T-helper 1 cell treated with Interleukin-12 subunit alpha and Interleukin-12 subunit beta and Interleukin-4 antibody, amounts not matched to agents 30 μg/mL and 1 μg/mL, for 36 hours (primary cell): ENCODE measurements around the gene ACP7.
"Not testable (repeated sequence)": the region's sequence is repeated elsewhere in the genome, so short reads cannot be mapped to it uniquely, and the experiment has no call there.

Experiments used
- H3K27ac Mint-ChIP-seq: one replicate; pipeline ENCODE4 v1.8.0; 2021; ENCODE audit warnings: mild to moderate bottlenecking, mixed read lengths
- H3K27me3 Mint-ChIP-seq: one replicate; pipeline ENCODE4 v1.8.0; 2021; ENCODE audit warnings: low read depth, mixed read lengths
- H3K36me3 Mint-ChIP-seq: one replicate; pipeline ENCODE4 v1.8.0; 2021; ENCODE audit warnings: low read depth, mixed read lengths
- H3K4me1 Mint-ChIP-seq: one replicate; pipeline ENCODE4 v1.8.0; 2021; ENCODE audit warnings: low read depth, mixed read lengths
- H3K4me3 Mint-ChIP-seq: one replicate; pipeline ENCODE4 v1.8.0; 2021; ENCODE audit warnings: mild to moderate bottlenecking, moderate library complexity, mixed read lengths
- H3K9me3 Mint-ChIP-seq: one replicate; pipeline ENCODE4 v1.8.0; 2021; ENCODE audit warnings: mixed read lengths

Gene ACP7

GRCh38 chr19:39086386-39086785 lies 2.2 kb downstream of the ACP7 start:
- no peaks in the 10 kb centered on the region for H3K36me3 Mint-ChIP-seq
- peaks cover 4% of the 10 kb centered on the region for H3K4me1 Mint-ChIP-seq
- H3K4me3 Mint-ChIP-seq, result no peak overlapping the region
- no peak overlapping the region for H3K27ac Mint-ChIP-seq
- no peaks in the 10 kb centered on the region for H3K9me3 Mint-ChIP-seq
- H3K27me3 Mint-ChIP-seq, result peaks cover 48% of the 10 kb centered on the region

- H3K27me3 Mint-ChIP-seq, result peaks cover 38% of the 10 kb centered on the region
- H3K27ac Mint-ChIP-seq, result no peak overlapping the region
- H3K9me3 Mint-ChIP-seq, result no peaks in the 10 kb centered on the region
- H3K4me3 Mint-ChIP-seq, result no peak overlapping the region
- H3K4me1 Mint-ChIP-seq, result peaks cover 6% of the 10 kb centered on the region
- H3K36me3 Mint-ChIP-seq, result no peaks in the 10 kb centered on the region
Measured at GRCh38 chr19:39087907-39088686, 3.9 kb downstream of the ACP7 start.

- not testable (repeated sequence) for H3K4me1 Mint-ChIP-seq, H3K4me3 Mint-ChIP-seq, H3K36me3 Mint-ChIP-seq, H3K9me3 Mint-ChIP-seq, H3K27ac Mint-ChIP-seq
- H3K27me3 Mint-ChIP-seq, result peaks cover 25% of the 10 kb centered on the region
Measured at GRCh38 chr19:39090016-39090415, 5.8 kb downstream of the ACP7 start.

DNA sequence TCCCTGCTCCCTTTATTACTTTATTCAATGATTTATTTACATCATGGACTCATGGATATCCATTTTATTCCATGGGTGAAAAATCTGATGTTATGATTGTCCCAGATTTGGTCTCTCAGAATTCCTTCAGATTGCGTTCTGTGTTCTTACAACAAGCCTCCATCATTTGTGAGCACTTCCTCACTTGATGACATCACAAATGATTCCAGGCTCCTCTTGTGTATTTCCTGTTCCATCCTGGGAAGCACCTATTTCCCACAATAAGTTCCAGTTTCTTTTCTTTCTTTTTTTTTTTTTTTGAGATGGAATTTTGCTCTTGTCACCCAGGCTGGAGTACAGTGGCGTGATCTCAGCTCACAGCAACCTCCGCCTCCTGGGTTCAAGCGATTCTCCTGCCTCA lies 6.7 kb downstream of the ACP7 start:
- H3K4me3 Mint-ChIP-seq, result no peak overlapping the region
- H3K36me3 Mint-ChIP-seq, result no peaks in the 10 kb centered on the region
- peaks cover 6% of the 10 kb centered on the region for H3K4me1 Mint-ChIP-seq
- H3K27me3 Mint-ChIP-seq, result peaks cover 17% of the 10 kb centered on the region
- no peak overlapping the region for H3K27ac Mint-ChIP-seq
- no peaks in the 10 kb centered on the region for H3K9me3 Mint-ChIP-seq

- not testable (repeated sequence) for H3K36me3 Mint-ChIP-seq, H3K4me3 Mint-ChIP-seq, H3K9me3 Mint-ChIP-seq, H3K27ac Mint-ChIP-seq, H3K4me1 Mint-ChIP-seq
- H3K27me3 Mint-ChIP-seq, result peaks cover 28% of the 10 kb centered on the region
Measured at GRCh38 chr19:39095799-39096540, 11.8 kb downstream of the ACP7 start.

GRCh38 chr19:39097299-39097698 lies 13.1 kb downstream of the ACP7 start:
- Mint-ChIP-seq H3K27ac (no peak overlapping the region), H3K36me3 (no peaks in the 10 kb centered on the region), H3K4me3 (no peak overlapping the region), H3K4me1 (peaks cover 6% of the 10 kb centered on the region), H3K9me3 (no peaks in the 10 kb centered on the region), H3K27me3 (peaks cover 28% of the 10 kb centered on the region)

DNA sequence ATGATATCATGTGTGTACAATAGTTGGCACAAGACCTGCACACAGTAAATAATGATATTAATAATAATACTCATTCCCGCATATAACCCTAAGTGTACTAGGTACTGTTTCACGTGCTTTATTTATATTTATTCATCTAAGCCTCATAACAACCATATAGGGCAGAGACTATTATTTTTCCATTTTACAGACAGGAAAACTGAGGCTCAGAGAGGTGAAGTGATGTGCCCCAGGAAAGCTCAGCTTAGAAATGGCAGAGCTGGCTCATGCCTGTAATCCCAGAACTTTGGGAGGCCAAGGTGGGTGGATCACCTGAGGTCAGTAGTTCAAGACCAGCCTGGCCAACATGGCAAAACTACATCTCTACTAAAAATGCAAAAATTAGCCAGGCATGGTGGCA lies 13.6 kb downstream of the ACP7 start:
- Mint-ChIP-seq H3K4me3 (no peak overlapping the region), H3K9me3 (no peaks in the 10 kb centered on the region), H3K36me3 (no peaks in the 10 kb centered on the region), H3K27ac (no peak overlapping the region), H3K27me3 (peaks cover 28% of the 10 kb centered on the region), H3K4me1 (peaks cover 6% of the 10 kb centered on the region)

DNA sequence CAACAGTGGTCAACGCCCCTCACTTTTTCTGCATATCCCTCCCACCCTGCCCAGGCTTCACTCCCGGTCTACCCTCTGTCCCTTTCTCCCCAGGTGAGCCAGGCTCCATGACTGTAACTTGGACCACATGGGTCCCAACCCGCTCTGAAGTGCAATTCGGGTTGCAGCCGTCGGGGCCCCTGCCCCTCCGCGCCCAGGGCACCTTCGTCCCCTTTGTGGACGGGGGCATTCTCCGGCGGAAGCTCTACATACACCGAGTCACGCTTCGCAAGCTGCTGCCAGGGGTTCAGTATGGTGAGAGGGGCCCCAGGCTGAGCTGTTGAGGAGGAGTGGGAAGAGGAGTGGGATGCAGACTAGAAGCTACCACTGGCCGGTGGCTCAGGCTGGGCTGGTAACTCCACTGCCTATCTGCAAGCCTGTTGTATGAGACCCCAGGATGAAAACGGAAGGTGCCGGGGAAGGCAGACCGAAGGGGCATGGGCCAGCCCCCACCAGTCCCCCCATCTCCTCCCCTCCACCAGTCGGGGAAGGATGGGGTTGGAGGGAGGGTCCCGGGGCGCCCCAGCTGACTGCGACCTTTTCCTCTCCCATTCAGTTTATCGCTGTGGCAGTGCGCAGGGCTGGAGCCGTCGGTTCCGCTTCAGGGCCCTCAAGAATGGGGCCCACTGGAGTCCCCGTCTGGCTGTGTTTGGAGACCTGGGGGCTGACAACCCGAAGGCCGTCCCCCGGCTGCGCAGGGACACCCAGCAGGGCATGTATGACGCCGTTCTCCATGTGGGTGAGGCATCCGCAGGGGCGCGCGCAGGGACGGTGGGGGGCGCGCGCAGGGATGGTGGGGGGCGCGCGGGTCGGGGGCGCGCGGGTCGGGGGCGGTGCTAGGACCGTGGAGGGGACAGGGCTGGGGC lies 14.4 kb downstream of the ACP7 start:
- H3K27ac Mint-ChIP-seq, result no peak overlapping the region
- no peak overlapping the region for H3K4me3 Mint-ChIP-seq
- H3K9me3 Mint-ChIP-seq, result no peaks in the 10 kb centered on the region
- peaks cover 26% of the 10 kb centered on the region for H3K27me3 Mint-ChIP-seq
- H3K36me3 Mint-ChIP-seq, result no peaks in the 10 kb centered on the region
- H3K4me1 Mint-ChIP-seq, result peaks cover 3% of the 10 kb centered on the region

DNA sequence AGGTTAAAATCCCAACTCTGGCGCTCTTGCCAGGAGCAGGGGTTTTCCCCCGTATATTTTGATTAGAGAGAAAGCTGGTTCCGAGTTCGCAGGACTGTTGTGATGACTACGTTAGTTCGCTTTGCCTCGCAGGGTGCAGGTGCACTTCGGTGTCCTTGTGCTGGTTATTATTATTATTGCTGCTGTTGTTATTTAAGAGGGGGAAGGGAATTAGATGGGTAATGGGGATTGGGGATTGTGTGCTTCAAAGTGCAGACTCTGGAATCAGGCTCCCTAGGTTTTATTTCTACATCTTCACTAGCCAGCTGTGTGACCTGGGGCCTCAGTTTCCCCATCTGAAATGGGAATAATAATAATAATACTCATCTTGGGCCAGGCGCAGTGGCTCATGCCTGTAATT lies 15.2 kb downstream of the ACP7 start:
- no peaks in the 10 kb centered on the region for H3K36me3 Mint-ChIP-seq
- H3K27ac Mint-ChIP-seq, result no peak overlapping the region
- no peak overlapping the region for H3K4me3 Mint-ChIP-seq
- no peaks in the 10 kb centered on the region for H3K4me1 Mint-ChIP-seq
- H3K9me3 Mint-ChIP-seq, result no peaks in the 10 kb centered on the region
- H3K27me3 Mint-ChIP-seq, result peaks cover 24% of the 10 kb centered on the region

DNA sequence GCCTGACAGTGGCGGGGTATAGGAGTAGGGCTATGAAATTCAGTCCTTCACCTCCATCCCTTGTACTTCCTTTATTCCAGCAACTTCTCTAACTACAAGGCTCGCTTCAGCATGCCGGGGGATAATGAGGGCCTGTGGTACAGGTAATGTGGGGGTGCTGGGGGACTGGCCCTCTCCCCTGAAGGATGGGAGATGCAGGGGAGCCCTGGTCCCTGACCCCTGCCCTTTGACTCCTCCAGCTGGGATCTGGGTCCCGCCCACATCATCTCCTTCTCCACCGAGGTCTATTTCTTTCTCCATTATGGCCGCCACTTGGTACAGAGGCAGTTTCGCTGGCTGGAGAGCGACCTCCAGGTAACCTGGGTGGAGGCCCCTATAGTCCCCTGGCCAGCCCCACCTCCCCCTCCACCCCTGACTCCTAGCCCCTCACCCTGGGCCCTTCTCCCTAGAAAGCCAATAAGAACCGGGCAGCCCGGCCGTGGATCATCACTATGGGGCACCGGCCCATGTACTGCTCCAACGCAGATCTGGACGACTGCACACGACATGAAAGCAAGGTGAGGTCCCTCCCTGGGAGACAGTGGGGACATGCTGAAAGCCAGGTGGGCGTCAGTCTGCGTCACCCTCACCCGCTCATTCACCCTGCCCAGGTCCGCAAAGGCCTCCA lies 16.5 kb downstream of the ACP7 start:
- Mint-ChIP-seq H3K9me3 (no peaks in the 10 kb centered on the region), H3K27ac (no peak overlapping the region), H3K4me1 (no peaks in the 10 kb centered on the region), H3K27me3 (peaks cover 24% of the 10 kb centered on the region), H3K4me3 (no peak overlapping the region), H3K36me3 (no peaks in the 10 kb centered on the region)

DNA sequence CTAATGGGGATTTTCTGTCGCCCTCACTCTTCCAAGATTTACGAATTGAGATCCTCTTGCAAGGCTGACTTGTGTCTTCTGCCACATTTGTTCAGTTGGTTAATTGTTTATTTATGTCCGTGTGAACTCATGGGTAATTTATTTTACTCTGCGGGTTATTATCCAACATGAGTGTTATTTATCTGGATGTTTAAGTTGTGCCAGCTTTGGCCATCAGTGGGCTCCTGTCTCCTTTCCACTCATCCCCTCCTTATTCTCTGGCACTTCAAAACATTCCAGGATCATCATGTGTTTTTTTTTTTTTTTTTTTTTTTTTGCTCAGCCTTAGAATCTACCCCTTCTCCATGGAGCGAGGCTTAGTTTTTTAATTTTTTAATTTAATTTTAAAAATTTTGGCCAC lies 19.0 kb downstream of the ACP7 start:
- Mint-ChIP-seq H3K27ac (no peak overlapping the region), H3K4me1 (no peaks in the 10 kb centered on the region), H3K36me3 (no peaks in the 10 kb centered on the region), H3K4me3 (no peak overlapping the region), H3K27me3 (peaks cover 8% of the 10 kb centered on the region), H3K9me3 (no peaks in the 10 kb centered on the region)

DNA sequence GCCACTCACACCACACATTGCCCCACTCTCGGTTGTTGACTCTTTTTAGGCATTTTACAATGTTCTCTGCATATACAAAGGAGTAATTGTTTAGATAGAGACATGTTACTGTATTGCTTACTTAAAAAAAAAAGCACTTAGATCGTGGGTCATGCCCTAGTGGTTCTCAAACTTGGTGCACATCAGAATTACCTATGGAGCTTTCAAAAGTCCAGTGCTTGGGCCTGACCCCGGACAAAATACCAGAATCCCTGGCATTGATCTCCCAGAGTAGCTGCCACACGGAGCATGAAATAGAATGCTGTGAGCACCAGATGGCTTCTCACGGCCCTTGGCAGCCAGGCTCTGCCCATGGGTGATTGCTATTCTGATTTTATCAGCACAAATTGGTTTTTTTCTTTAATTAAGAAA lies 20.0 kb downstream of the ACP7 start:
- Mint-ChIP-seq H3K36me3 (no peaks in the 10 kb centered on the region), H3K9me3 (no peaks in the 10 kb centered on the region), H3K4me3 (no peak overlapping the region), H3K27ac (no peak overlapping the region), H3K4me1 (no peaks in the 10 kb centered on the region), H3K27me3 (peaks cover 4% of the 10 kb centered on the region)

DNA sequence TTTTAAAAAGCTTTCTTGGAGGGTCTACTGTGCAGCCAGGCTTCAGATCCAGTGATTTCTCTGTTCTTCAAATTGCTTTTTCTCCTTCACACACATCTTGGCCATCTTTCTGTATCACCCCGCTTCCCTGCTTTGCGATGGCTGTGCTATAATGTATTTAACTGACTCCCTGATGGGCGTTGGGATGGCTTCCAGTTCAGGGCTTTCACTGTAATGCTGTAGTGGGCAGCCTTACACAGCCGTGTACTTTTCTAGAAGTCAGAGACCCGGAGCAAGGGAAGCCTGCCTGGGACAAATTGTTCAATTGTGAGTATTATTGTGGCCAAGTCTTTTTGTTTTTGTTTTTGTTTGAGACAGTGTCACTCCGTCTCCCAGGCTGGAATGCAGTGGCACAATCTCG lies 22.0 kb downstream of the ACP7 start:
- Mint-ChIP-seq H3K27me3 (peaks cover 5% of the 10 kb centered on the region), H3K27ac (no peak overlapping the region), H3K4me1 (no peaks in the 10 kb centered on the region), H3K9me3 (no peaks in the 10 kb centered on the region), H3K36me3 (no peaks in the 10 kb centered on the region), H3K4me3 (no peak overlapping the region)

- H3K4me3 Mint-ChIP-seq, result no peak overlapping the region
- no peaks in the 10 kb centered on the region for H3K4me1 Mint-ChIP-seq
- H3K36me3 Mint-ChIP-seq, result no peaks in the 10 kb centered on the region
- peaks cover 9% of the 10 kb centered on the region for H3K27me3 Mint-ChIP-seq
- H3K9me3 Mint-ChIP-seq, result no peaks in the 10 kb centered on the region
- H3K27ac Mint-ChIP-seq, result no peak overlapping the region
Measured at GRCh38 chr19:39109641-39110040, 25.5 kb downstream of the ACP7 start.
